Endothelial cell (in vitro differentiated cells): ENCODE measurements around the gene CIAO2B. TPM values are rescaled to one million over a fixed set of nuclear protein-coding genes. Genes with fewer than 3 reads are reported as not detected.

ENCODE experiments used
- DNase-seq: peaks from one replicate; pipeline ENCODE4 v3.0.0; 2021; ENCODE audit warnings: low spot score
- H3K27ac Mint-ChIP-seq: one replicate; pipeline ENCODE4 v1.8.0; 2021; ENCODE audit warnings: mixed read lengths, inconsistent platforms; ENCODE audit not compliant: unreplicated experiment
- H3K27me3 Mint-ChIP-seq: one replicate; pipeline ENCODE4 v1.8.0; 2021; ENCODE audit warnings: mild to moderate bottlenecking, moderate library complexity, mixed read lengths, inconsistent platforms; ENCODE audit not compliant: unreplicated experiment
- H3K36me3 Mint-ChIP-seq: one replicate; pipeline ENCODE4 v1.8.0; 2021; ENCODE audit warnings: mild to moderate bottlenecking, low read depth, mixed read lengths, inconsistent platforms; ENCODE audit not compliant: unreplicated experiment
- H3K4me1 Mint-ChIP-seq: one replicate; pipeline ENCODE4 v1.8.0; 2021; ENCODE audit warnings: mild to moderate bottlenecking, mixed read lengths, inconsistent platforms; ENCODE audit not compliant: unreplicated experiment
- H3K4me3 Mint-ChIP-seq: one replicate; pipeline ENCODE4 v1.8.0; 2021; ENCODE audit warnings: mild to moderate bottlenecking, mixed read lengths, inconsistent platforms; ENCODE audit not compliant: unreplicated experiment
- H3K9me3 Mint-ChIP-seq: one replicate; pipeline ENCODE4 v1.8.0; 2021; ENCODE audit warnings: mixed read lengths, inconsistent platforms; ENCODE audit not compliant: unreplicated experiment
- CTCF ChIP-seq: fragments of 200-600 bp; sonication (generic); IDR thresholded peaks from one replicate; pipeline ENCODE4 v1.5.0; 2021; ENCODE audit warnings: antibody characterized with exemption; ENCODE audit not compliant: unreplicated experiment
- total RNA-seq: library from RNA; stranded (reverse); fragmentation: NEBNext Ultra II Directional; extraction: Animal tissue kit (Norgen Biotek cat#: 25700); gene quantifications from one replicate; pipeline ENCODE4 v1.2.1, GENCODE V29; 2021; ENCODE audit not compliant: unreplicated experiment

Gene CIAO2B
- total RNA-seq, 1 donor from 2014 or later: 38.8 TPM

- no peak for DNase-seq
- no peaks in the 10 kb centered on the region for H3K36me3 Mint-ChIP-seq
- H3K27me3 Mint-ChIP-seq: peaks cover 19% of the 10 kb centered on the region
- no peak overlapping the region for H3K4me3 Mint-ChIP-seq
- H3K27ac Mint-ChIP-seq: no peak overlapping the region
- no peaks in the 10 kb centered on the region for H3K4me1 Mint-ChIP-seq
- H3K9me3 Mint-ChIP-seq: no peaks in the 10 kb centered on the region
- no peak for TF ChIP-seq CTCF
Observed at GRCh38 chr16:66923866-66924265, 10.3 kb downstream of the CIAO2B start.

- no peaks in the 10 kb centered on the region for H3K9me3 Mint-ChIP-seq
- no peak overlapping the region for H3K4me3 Mint-ChIP-seq
- DNase-seq: no peak
- TF ChIP-seq CTCF: no peak
- H3K36me3 Mint-ChIP-seq: no peaks in the 10 kb centered on the region
- no peaks in the 10 kb centered on the region for H3K4me1 Mint-ChIP-seq
- H3K27ac Mint-ChIP-seq: no peak overlapping the region
- peaks cover 19% of the 10 kb centered on the region for H3K27me3 Mint-ChIP-seq
Observed at GRCh38 chr16:66923247-66923731, 10.9 kb downstream of the CIAO2B start.

DNA sequence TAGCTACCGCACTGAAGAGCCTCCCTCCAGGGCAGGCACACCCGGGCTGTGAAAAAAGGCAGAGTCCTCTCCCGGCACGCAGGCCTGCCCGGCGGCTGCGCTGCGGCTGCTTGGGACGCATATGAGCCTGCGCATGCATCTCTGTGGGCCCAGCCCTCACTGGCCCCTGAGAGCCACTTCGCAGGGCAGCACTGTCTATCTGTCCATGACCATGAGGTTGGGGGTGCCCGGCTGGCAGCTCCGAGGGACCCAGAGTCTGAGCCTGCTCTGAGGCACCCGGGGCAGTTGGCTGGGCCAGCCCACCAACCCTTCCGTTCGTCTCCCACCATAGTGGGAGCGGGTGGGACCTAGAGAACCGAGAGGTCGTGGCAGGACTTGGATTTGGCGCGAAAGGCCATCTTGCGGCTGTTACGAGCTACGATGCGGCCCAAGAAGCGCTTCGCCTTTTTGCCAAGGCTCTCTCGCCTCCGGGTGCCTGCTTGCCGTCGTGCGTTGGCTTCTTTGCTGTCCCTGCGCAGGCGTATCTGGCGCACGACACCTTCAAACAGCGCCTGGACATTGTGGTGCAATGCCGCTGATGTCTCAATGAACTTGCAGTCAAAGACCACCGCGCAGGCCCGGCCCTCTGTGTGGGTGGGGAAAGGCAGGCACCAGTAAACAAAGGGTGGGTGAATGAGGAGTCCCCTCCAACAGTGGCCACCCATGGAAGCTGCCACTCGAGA lies 12.3 kb downstream of the CIAO2B start:
- no peaks in the 10 kb centered on the region for H3K9me3 Mint-ChIP-seq
- H3K27me3 Mint-ChIP-seq: peaks cover 15% of the 10 kb centered on the region
- no peak for DNase-seq
- H3K4me3 Mint-ChIP-seq: no peak overlapping the region
- no peak for TF ChIP-seq CTCF
- no peak overlapping the region for H3K27ac Mint-ChIP-seq
- no peaks in the 10 kb centered on the region for H3K36me3 Mint-ChIP-seq
- no peaks in the 10 kb centered on the region for H3K4me1 Mint-ChIP-seq

DNA sequence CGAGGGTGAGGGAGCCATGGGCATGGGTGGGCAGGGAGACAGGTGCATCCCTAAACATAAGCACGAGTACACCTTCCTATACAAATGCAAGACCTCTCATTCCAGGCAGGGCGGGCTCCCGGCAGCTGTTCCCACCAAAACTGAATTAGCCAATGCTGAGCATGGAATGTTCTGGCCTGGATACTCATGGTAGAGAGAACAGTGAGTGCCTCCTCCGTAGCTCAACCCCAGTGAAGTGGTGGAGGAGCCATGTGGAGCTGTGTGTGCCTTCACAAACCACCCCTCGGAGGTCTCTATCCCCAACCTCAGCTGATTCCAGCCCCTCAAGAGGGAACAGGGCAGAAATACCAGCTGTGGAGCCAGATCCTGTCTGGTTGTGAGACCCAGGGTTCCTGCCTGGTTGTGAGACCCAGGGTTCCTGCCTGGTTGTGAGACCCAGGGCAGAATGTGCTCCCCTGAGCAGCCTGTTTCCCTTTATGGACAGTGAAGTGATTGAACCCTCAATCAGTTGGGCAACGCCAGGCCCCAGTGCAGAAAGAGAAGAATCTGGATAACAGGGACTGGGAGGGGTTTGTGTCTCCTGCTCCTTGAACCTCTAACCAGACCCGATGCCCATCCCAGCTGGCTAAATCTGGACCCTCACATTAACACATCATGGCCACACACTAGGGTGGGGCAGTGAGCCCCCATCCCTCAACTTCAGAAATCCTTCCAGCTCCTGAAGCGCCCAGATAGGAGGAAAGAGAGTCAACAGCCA lies 13.1 kb downstream of the CIAO2B start:
- no peak for DNase-seq
- TF ChIP-seq CTCF: no peak
- H3K27ac Mint-ChIP-seq: no peak overlapping the region
- no peaks in the 10 kb centered on the region for H3K4me1 Mint-ChIP-seq
- H3K4me3 Mint-ChIP-seq: no peak overlapping the region
- no peaks in the 10 kb centered on the region for H3K36me3 Mint-ChIP-seq
- no peaks in the 10 kb centered on the region for H3K9me3 Mint-ChIP-seq
- H3K27me3 Mint-ChIP-seq: peaks cover 15% of the 10 kb centered on the region

GRCh38 chr16:66920299-66920590 lies 14.0 kb downstream of the CIAO2B start:
- no peak for DNase-seq
- Mint-ChIP-seq H3K4me1 (no peaks in the 10 kb centered on the region), H3K27ac (no peak overlapping the region), H3K36me3 (no peaks in the 10 kb centered on the region), H3K27me3 (peaks cover 10% of the 10 kb centered on the region), H3K4me3 (no peak overlapping the region), H3K9me3 (no peaks in the 10 kb centered on the region)
- TF ChIP-seq CTCF: no peak
